ENCODE data around the gene APBA2.

DNA sequence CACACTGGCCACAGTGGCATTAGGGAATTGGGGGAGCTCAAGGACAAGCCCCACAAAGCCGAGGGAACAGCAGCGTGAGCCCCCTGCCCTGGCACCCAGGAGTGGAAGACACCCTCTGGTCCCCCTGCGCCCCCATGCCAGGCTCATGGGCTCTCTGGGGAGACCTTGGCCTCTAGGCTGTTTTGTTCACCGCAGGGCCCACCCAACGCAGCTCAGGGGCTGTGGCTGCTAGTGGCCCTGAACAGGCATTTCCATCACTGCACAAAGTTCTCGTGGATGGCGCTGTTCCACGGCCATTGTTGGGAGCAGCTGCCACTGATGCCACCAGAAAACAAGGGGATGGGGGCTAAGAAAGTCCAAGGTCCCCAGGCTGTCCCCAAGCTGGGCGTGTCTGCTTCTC, 236.1 kb downstream of the APBA2 start:
- no peak for TF ChIP-seq POLR2A (IDR thresholded peaks at IDR 0.05)
- TF ChIP-seq, protein P1, sequence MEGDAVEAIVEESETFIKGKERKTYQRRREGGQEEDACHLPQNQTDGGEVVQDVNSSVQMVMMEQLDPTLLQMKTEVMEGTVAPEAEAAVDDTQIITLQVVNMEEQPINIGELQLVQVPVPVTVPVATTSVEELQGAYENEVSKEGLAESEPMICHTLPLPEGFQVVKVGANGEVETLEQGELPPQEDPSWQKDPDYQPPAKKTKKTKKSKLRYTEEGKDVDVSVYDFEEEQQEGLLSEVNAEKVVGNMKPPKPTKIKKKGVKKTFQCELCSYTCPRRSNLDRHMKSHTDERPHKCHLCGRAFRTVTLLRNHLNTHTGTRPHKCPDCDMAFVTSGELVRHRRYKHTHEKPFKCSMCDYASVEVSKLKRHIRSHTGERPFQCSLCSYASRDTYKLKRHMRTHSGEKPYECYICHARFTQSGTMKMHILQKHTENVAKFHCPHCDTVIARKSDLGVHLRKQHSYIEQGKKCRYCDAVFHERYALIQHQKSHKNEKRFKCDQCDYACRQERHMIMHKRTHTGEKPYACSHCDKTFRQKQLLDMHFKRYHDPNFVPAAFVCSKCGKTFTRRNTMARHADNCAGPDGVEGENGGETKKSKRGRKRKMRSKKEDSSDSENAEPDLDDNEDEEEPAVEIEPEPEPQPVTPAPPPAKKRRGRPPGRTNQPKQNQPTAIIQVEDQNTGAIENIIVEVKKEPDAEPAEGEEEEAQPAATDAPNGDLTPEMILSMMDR (IDR thresholded peaks at IDR 0.05), result no peak
